Stimulated activated CD8-positive, alpha-beta memory T cell treated with anti-CD3 and anti-CD28 coated beads, Interleukin-7, amount 100 ng/mL, for 48 hours (primary cell): Measurements from ENCODE around the gene CXCR3.
A peak's percentile ranks its signal among the peaks of the same experiment; 100 is the strongest.
"Not testable (repeated sequence)": the region's sequence is repeated elsewhere in the genome, so short reads cannot be mapped to it uniquely, and the experiment has no call there.

ENCODE experiments used
- DNase-seq, 2 donors: peaks; one replicate each; pipeline ENCODE4 v3.0.0-alpha.2; 2020; ENCODE audit warnings: low read depth in 1 of 2; ENCODE audit errors: extremely low read depth in 1 of 2

CXCR3 gene

DNA sequence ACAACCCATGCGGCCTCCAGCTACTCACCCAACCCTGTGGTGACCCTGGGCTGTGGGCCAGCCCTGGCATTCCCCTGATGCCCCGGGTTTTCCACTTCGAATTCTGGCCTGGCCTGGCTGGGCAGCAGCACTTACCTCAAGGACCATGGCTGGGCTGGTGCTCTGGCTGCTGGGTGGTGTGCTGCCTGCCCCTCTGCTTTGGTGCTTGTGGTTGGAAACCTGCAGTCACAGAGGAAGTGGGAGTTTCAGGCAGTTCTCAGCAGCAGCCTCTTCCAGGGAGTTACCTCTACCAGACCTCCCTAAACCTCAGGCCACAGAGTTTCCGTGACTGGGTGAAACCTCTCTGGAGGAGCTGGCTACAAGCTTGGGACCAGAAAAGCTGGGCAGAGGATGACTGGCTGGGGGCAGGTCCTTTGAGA, at the start of gene CXCR3:
Gene CXCR3, minus strand, starts transcription at position 209 of the 419 bp plus-strand sequence. Its CDS starts 62 bp downstream, at position 147.
- peak; percentile 71 to 81 for DNase-seq

DNA sequence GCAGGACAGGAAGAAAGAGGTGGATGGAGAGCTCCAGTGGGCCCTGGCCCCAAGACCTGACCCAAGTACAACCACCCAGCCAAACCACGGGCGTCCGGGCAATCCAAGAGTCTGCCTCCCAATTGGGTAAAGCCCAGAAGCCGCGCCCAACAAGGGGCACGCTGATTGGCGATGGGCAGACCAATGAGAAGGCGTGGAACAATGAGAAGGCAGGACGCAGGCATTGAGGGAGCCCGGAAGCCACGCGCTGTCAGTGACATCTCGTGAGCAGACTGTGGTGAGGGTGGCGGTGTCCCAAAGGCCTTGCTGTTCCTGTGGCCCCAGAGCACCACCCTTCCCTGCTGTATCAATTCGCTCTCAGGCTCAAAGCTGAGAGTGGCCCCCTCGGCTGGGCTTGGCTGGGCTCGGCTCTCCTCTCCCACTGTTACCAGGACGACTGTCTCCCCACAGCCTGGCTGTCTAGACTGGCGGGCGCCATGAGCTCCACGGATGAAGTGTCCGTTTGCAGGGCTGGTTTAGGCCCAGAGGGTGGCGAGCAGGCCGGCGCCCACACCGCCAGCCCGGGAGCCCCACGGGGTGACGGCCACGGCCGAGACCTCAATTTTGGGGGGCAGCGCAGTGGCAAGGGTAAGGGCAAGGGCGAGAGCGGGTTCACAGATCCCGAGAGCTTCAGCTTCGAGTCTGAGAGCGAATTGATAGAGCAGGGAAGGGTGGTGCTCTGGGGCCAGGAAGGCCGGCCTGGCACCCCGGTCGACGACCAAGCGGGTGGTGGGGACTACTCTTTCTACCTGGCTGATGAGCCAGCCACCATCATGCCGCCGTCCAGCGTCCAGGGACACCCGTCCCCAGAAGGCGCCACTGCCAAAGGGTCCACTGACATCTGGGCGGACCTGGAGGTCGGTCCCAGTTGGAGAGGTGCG, 49.3 kb upstream of the CXCR3 start, which contains the start of gene LOC101059915:
Gene LOC101059915, plus strand, starts transcription at position 219 of the 920 bp plus-strand sequence.
- DNase-seq: no peak

DNA sequence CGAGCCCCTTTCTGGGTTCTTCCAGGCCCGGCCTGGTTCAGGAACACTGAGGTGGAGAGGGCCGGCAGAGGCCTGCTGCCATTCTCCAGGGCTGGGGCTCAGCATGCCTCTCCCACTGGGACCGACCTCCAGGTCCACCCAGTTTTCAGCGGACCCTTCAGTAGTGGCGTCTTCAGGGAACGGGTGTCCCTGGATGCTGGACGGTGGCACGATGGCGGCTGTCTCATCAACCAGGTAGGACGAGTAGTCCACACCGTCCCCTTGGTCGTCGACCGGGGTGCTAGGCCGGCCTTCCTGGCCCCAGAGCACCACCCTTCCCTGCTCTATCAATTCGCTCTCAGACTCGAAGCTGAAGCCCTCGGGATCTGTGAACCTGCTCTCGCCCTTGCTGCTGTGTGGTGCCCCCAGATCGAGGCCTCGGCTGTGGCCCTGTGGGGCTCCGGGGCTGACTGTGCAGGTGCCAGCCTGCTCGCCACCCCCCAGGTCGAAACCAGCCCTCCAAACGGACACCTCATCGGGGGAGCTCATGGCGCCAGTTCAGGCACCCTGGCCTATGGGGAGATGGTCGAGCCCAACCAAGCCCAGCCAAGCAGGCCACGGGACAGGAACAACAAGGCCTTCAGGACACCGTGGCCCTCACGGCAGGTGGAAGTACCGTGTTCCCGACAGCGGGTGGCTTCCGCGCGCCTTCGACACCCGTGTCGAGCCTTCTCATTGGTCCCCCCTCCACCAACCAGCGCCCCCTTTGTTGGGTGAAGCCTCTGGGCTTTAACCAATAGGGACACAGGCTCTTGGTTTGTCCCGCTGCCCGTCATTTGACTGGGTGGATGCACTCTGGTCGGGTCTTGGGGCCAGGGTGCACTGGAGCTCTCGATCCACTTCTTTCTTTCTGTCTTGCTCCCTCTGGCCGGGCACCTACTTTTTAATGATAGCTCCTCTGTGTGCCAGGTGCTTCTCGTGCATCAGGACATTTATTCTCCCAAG, 48.2 kb upstream of the CXCR3 start:
- DNase-seq: no peak

DNA sequence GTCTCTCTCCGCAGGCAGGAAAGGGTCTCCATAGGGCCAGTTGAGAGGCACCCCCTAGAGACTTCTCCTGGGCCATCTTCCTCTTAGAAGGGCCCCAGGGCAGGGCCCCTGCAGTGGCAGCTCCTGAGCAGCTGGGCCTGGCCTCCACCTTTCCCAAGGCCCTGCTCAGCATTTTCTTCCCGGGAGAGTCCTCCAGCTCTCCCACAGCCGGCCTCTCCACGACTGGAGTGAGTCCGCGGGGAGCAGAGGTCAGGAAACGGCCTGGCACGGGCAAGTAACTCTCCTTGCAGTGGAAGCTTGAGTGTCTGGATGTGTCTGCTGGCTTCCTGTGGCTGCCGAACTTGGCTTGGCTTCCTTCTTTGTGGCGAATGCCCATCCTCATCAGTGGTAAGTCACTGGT, 47.4 kb upstream of the CXCR3 start:
- no peak for DNase-seq

DNA sequence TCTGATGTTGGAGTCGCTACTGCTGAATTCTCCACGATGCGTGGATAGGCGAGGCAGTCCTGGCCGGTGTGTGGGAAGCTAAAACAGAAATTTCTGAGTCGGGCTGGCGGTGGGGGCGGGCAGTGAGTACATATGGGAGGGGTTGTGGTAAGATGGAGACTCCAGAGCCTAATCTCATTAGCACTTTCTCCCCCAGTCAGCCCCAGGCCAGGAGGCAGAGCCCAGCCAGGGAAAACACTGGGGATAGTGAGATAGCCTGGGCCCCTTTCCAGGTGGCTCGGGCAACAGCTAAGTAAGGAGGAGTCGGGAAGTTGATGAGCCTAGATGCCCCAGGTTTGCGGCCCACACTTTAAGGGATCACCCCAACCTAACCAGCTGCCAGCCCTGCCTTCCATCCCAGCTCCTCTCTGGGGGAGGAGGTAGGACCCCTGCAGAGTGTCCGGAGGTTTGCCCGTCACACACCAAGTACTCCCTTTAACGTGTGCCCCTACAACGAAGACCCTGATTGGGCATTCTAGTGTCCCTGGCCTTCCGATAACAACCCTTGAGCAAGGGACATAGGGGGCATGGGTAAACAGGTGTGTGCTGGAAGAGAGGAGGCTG, 46.7 kb upstream of the CXCR3 start:
- DNase-seq: no peak

DNA sequence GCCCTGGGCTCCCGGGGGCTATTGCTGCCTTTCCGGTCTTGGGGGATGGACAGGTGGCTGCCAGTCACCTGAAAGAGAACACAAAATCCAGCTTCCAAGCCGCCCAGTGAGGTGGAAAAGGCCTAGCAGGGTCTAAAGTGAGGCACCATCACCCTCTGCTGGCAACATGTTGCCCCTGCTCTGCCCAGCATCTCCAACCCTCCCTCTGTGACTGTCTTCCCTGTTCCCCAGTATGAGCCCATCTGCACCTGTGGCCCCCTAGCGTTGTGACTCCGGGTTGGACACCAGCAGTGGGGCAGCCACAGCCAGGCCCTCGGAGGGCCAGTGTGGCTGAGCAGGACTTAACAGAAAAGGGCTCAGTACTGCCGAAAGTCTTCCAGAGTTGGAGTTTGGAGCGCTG, 45.9 kb upstream of the CXCR3 start:
- peak in 1 of 2 donors; percentile 9 for DNase-seq

DNA sequence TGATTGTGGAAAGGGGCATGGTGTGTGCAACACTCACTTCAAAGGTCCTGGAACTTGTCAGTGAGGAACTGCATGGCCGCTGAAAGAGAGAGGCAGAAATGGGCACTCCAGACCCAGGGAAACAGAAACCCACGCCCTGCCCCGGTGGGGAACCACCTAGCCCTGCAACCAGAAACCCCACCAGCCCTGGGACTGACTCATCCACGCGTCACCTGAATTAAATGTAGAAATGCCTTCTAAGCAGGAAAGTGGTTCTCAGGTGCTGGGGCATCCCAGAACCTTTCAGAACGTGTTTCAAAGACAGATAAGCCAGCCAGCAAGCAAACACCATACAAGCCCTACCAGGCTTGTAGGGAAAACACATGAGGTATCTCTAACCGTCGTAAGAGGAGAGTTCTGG, 44.9 kb upstream of the CXCR3 start:
- DNase-seq: peak; percentile 43 to 69

DNA sequence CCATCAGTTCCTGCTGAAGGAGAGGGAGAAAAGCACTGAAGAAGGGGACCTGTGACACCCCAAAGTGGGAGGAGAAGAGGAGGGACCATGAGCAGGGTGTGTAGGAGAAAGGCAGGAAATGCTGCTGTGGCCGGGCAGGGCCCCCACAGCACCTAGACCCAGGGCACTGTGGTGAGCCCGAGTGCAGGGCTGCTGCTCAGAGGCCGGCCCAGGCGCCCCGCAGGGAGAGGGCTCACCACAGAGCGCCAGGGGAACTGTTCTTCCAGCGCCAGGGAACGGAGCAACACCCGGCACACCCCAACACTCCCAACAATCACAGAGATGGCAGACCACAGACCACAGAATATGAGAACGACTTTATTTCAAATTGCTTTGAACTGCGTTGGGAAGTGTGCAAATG, 44.3 kb upstream of the CXCR3 start:
- not testable (repeated sequence) for DNase-seq

DNA sequence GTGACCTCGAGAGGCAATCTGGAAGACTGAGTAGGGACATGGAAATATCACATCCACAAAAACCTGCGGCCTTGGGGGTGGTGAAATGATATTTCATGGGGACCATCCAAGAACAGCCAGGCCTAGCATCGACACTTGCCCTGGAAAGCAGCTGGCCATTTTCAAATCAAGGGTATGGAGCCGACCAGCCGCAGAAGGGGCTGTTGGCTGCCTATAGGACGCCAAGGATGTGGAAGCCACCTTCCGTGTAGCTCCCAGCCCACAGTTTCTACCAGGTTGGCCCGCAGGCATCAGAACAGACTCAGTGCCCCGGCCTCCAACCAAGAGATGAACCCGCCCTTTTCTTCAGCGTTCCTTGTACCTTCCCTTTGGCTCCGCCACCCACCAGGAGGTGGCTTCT, 43.6 kb upstream of the CXCR3 start:
- DNase-seq: no peak

DNA sequence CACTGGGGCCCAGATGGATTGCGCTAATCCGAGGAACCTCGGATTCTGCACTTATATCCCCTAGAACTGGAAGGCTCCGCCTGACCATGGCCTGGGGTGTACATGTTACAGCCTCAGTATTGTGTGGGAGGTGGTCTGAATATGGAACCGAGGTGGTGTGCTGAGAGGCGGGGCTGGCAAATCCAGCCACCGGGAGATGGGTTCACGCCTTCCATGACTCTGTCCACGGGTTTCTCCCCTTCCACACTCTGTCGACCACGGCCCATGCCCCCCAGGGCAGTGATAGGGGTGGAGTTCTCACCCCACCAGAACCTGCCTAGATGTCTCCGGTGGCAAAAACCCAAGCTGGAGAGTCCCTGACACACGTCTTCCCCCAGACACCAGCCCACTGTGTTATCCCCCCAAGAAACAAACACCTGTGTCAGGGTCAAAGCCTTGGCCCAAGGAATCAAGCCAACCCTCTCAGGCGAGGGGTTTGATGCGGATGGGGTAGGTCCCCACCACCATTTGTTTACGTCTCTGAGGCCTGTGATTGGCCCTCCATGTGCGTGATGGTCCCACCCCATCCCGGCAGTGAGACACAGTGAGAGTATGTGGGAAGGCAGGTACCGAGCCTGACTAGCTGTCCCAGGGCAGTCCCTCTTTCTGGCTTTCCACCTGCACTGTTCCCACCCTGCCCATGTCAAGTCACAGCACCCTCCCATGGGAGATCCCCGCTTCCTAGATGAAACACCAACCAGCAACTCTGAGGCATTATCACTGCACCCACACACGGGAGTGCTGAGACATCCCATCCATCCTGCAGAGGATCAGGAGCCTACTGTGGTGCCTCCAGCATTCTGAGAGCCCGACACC, 42.5 kb upstream of the CXCR3 start:
- DNase-seq: no peak

DNA sequence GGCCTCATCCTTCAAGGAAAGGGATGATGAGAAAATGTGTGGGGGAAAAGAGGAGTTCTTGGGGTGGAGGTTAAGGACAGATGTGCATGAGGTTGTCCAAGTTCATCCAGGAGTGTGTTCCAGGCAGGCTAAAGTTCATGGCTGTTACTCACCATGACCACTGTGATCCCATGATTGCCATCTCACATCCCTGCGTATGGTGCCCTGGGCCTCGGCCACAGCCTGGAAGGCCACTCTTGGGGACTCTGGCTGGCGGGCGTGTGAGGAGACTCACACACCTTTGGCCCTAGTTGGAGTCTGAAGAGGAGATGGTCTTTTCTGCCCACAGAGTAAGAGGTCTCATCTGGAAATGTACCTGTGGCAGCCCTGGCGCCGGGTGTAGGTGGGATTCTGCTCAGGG, 41.6 kb upstream of the CXCR3 start:
- no peak for DNase-seq

DNA sequence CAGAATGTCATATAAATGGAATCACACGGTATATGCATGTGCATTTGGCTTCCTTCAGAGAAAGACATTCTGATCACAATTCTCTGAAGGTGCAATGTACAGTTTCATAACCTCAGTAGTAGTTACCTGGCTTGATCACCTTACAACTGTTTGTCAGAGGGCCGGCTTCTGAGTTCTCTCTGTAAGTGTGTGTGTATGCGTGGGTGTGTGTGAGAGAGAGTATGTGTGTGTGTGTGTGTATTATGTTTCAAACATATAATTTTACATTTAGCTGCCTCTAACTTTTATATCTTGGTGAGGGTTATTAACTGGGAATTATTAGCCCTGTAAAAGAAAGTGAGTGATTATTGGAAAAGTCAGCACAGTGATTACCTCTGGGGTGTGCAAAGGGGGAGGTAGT, 41.0 kb upstream of the CXCR3 start:
- no peak for DNase-seq

DNA sequence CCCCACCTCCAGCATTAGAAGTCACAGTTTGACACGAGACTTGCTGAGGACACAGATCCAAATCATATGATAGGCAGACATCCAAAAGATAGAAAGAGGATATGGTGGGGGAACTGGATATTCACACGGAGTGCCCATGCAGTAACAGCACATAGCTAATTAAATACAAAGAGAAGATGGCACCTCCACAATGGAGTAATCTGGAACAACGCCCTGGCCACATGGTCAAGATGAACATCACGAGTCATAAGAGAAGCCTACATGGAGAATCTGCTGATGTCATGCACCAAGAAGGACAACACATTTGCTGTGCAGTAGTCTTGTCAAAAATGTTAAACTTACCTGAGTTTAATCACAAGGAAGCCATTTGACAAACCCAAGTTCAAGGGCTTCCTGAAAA, 39.0 kb upstream of the CXCR3 start:
- DNase-seq: no peak

DNA sequence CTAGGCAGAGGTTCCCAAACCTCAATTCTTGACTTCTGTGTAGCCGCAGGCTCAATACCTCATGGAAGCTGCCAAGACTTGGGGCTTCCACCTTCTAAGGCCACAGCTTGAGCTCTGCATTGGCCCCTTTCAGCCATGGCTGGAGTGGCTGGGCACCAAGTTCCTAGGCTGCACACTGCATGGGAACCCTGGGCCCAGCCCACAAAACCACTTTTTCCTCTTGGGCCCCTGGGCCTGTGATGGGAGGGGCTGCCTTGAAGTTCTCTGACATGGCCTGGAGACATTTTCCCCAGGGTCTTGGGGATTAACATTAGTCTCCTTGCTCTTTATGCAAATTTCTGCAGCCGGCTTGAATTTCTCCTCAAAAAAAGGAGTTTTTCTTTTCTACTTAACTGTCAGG, 35.0 kb upstream of the CXCR3 start:
- no peak for DNase-seq

DNA sequence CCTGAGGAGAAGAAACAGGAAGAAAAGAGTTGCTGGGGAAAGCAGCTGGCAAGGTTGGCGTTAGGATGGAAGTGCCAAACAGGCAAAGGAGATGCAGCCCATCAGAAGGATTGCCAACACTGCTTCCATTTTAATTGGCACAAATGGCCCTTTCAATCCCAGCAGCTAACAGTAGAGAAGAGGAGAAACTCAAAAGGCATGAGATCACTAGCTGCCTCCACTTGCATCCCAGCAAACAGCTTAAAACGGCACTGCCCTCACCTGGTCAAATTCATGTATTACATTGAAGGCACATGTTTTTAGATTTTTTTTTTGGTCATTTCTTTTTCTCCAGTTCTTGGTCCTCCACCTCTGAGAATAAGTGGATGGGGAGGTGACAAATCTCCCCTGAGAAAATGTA, 34.1 kb upstream of the CXCR3 start:
- no peak for DNase-seq

DNA sequence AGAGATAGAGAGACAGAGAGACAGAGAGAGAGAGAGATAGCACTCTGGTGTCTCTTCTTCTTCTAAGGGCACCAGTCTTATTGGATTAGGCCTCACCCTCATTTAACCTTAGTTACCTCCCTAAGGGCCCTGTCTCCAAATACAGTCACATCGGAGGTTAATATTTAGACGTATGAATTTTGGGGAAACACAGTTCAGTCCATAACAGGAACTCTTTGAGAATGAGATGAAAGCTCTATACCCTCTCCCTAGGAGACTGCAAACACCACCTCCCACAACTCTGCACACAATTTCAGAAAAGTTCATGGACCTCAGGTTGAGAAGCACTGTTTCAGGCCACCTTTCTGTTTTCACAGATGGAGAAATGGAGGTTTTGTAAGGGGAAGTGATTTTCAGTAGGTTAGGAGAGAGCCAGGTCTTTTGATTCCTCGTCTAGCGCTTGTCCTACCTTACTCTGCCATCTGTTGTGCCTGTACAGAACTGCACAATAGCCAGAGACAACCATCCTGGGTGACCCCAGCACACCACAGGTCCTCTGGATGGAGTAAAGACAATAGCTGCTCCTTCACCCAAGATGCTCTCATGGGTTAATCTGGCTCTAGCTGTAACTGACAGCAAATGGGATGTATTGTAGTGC, 32.1 kb upstream of the CXCR3 start:
- no peak for DNase-seq

DNA sequence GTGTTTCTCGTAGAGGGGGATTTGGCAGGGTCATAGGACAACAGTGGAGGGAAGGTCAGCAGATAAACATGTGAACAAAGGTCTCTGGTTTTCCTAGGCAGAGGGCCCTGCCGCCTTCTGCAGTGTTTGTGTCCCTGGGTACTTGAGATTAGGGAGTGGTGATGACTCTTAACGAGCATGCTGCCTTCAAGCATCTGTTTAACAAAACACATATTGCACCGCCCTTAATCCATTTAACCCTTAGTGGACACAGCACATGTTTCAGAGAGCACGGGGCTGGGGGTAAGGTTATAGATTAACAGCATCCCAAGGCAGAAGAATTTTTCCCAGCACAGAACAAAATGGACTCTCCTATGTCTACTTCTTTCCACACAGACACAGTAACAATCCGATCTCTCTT, 26.1 kb upstream of the CXCR3 start:
- not testable (repeated sequence) for DNase-seq

DNA sequence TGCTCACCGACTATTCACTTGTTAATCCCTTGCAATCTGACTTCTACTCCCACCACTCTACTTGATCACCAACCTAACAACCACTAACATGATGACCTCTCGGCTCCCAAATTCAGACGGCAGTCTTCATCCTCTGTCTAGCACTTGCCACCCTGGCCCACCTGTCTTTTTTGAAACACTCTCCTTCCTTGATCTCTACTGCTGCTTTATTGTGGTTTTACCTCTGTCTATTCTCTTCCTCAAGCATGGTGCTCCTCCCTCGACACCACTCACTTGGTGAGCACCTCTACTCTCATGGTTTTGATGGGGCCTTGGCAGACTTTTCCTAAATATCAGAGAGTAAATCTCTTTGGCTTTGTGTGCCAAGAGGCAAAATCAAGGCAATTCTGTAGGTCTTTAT, 21.7 kb upstream of the CXCR3 start:
- DNase-seq: no peak

DNA sequence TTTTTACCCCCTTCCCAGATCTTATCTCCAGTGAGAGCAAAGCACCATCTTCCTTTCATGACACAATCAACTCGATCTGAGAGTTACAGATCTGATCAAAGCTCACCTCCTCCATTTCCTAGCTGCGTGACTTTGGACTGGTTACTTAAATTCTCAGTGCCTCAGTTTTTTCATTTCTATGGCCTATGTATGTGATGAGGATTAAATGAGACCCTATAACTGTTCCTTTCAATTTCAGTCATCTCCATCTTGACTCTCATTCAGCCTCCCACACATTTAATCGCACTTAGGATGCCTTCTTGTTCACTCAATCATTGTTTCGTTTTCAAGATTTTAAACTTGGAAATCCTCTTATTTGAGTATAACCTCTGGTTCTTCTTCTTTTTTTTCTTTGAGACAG, 20.1 kb upstream of the CXCR3 start:
- no peak for DNase-seq

DNA sequence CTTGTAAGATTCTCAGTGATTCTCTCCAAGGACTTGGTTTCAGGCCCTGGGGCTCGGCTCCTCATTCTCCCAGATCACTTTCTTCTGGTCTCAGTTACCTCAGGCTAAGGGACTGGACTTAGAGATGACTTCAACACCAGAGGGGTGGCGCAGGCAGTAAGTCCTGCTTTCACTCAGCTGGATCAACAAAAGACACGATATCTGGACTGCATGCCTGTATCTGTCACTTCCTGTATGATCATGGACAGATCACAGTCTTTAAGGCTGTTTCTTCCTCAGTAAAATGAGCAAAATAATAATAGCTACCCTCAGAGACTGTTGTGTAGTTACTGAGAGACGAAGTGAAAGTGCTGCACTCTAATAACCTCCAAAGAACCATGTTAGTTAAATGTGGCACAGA, 19.5 kb upstream of the CXCR3 start:
- no peak for DNase-seq
